Measurements from ENCODE around the gene AGAP5.

GRCh38 chr10:73629165-73629564, 68.7 kb downstream of the AGAP5 start:
- TF ChIP-seq CTCF (IDR thresholded peaks at IDR 0.05) = no peak
- TF ChIP-seq POLR2A (IDR thresholded peaks at IDR 0.05) = no peak
- no peak for TF ChIP-seq POLR2AphosphoS5 (IDR thresholded peaks at IDR 0.05)
- no peak for TF ChIP-seq EP300 (IDR thresholded peaks at IDR 0.05)

All from suprapubic skin (tissue), 4 donors.